Stimulated activated CD8-positive, alpha-beta memory T cell treated with anti-CD3 and anti-CD28 coated beads, Interleukin-4, amount 100 ng/mL, for 4 hours (primary cell): ENCODE results near the gene FAM81A.

Experiments used
- DNase-seq, 2 donors: peaks; one replicate each; pipeline ENCODE4 v3.0.0-alpha.2; 2020; ENCODE audit warnings: low read depth in 2 of 2, low spot score in 1 of 2

Gene FAM81A

GRCh38 chr15:59539799-59540198 lies 101.8 kb downstream of the FAM81A start:
- DNase-seq = no peak

GRCh38 chr15:59540654-59541053 lies 102.7 kb downstream of the FAM81A start:
- DNase-seq = no peak

GRCh38 chr15:59541750-59542149 lies 103.8 kb downstream of the FAM81A start:
- no peak for DNase-seq

GRCh38 chr15:59543721-59544547 lies 105.9 kb downstream of the FAM81A start:
- DNase-seq = no peak

GRCh38 chr15:59545573-59545972 lies 107.6 kb downstream of the FAM81A start:
- DNase-seq = no peak

GRCh38 chr15:59548501-59549226 lies 110.7 kb downstream of the FAM81A start:
- no peak for DNase-seq

GRCh38 chr15:59549301-59550185 lies 111.6 kb downstream of the FAM81A start:
- no peak for DNase-seq

GRCh38 chr15:59550530-59550929 lies 112.5 kb downstream of the FAM81A start:
- DNase-seq = no peak

- no peak for DNase-seq
Observed at GRCh38 chr15:59550956-59551355, 113.0 kb downstream of the FAM81A start.

GRCh38 chr15:59553879-59554735 lies 116.1 kb downstream of the FAM81A start:
- no peak for DNase-seq

GRCh38 chr15:59555696-59556095 lies 117.7 kb downstream of the FAM81A start:
- DNase-seq = no peak

GRCh38 chr15:59556380-59556779 lies 118.4 kb downstream of the FAM81A start:
- no peak for DNase-seq

- no peak for DNase-seq
Observed at GRCh38 chr15:59557581-59557980, 119.6 kb downstream of the FAM81A start.

- no peak for DNase-seq
Observed at GRCh38 chr15:59558851-59559250, 120.9 kb downstream of the FAM81A start.

GRCh38 chr15:59561547-59561946 lies 123.6 kb downstream of the FAM81A start:
- DNase-seq = no peak

- no peak for DNase-seq
Observed at GRCh38 chr15:59562448-59563186, 124.6 kb downstream of the FAM81A start.

GRCh38 chr15:59565299-59565698 lies 127.3 kb downstream of the FAM81A start:
- DNase-seq = no peak

- DNase-seq = no peak
Observed at GRCh38 chr15:59567324-59567723, 129.3 kb downstream of the FAM81A start.

GRCh38 chr15:59569477-59569876 lies 131.5 kb downstream of the FAM81A start:
- DNase-seq = no peak

- DNase-seq = no peak
Observed at GRCh38 chr15:59570315-59570714, 132.3 kb downstream of the FAM81A start.
